OCI-LY3 (cell line): Measurements from ENCODE around the gene PRR13.
"Not testable (repeated sequence)": the region's sequence is repeated elsewhere in the genome, so short reads cannot be mapped to it uniquely, and the experiment has no call there.

Source experiments
- H2AFZ ChIP-seq: fragments of 200-600, 300-600 bp; shearing (Covaris generic); 2 replicates; pipeline ENCODE4 v1.6.0; 2014; ENCODE audit warnings: antibody characterized with exemption, low read depth, low read length
- H3K27ac ChIP-seq: fragments of 200-600, 300-600 bp; sonication (generic); 2 replicates; pipeline ENCODE4 v1.5.1; 2014; ENCODE audit warnings: mild to moderate bottlenecking, low read length, moderate library complexity, mixed read lengths
- H3K27me3 ChIP-seq: fragments of 200-600, 300-600 bp; sonication (generic); 2 replicates; pipeline ENCODE4 v1.6.1; 2014; ENCODE audit warnings: low read depth, low read length, mixed read lengths
- H3K36me3 ChIP-seq: fragments of 200-600, 300-600 bp; sonication (generic); replicated peaks from 2 replicates; pipeline ENCODE3; 2014; ENCODE audit warnings: low read depth, low read length, mixed read lengths
- H3K4me1 ChIP-seq: fragments of 300-600, 200-600 bp; sonication (generic); 2 replicates; pipeline ENCODE4 v1.6.1; 2014; ENCODE audit warnings: low read length, mixed read lengths
- H3K4me2 ChIP-seq: fragments of 200-600, 300-600 bp; sonication (generic); 2 replicates; pipeline ENCODE4 v1.6.1; 2014; ENCODE audit warnings: low read length, mixed read lengths
- H3K4me3 ChIP-seq: fragments of 300-600, 200-600 bp; sonication (generic); 2 replicates; pipeline ENCODE4 v1.5.1; 2014; ENCODE audit warnings: antibody characterized with exemption, mild to moderate bottlenecking, low read length, moderate library complexity
- H3K79me2 ChIP-seq: fragments of 300-600, 200-600 bp; shearing (Covaris generic); 2 replicates; pipeline ENCODE4 v1.6.1; 2014; ENCODE audit warnings: mild to moderate bottlenecking, low read length, mixed read lengths
- H3K9ac ChIP-seq: fragments of 300-600, 200-600 bp; shearing (Covaris generic); 2 replicates; pipeline ENCODE4 v1.6.0; 2014; ENCODE audit warnings: mild to moderate bottlenecking, low read length, moderate library complexity
- H3K9me3 ChIP-seq: fragments of 200-600, 300-600 bp; shearing (Covaris generic); 2 replicates; pipeline ENCODE4 v1.6.1; 2014; ENCODE audit warnings: low read length, mixed read lengths; ENCODE audit not compliant: insufficient read depth
- H4K20me1 ChIP-seq: fragments of 200-600, 300-600 bp; sonication (generic); 2 replicates; pipeline ENCODE4 v1.6.1; 2016; ENCODE audit warnings: low read length, mixed read lengths; ENCODE audit not compliant: insufficient read depth
- EZH2phosphoT487 ChIP-seq: fragments of 200-600 bp; shearing (Covaris generic); IDR thresholded peaks from 2 replicates; pipeline ENCODE4 v1.6.1; 2018; ENCODE audit warnings: antibody characterized with exemption, mixed run types, low read depth
- TF ChIP-seq, protein P1 (sequence below): fragments of 200-600, 300-600 bp; sonication (generic); IDR thresholded peaks from 2 replicates; pipeline ENCODE4 v1.5.1; 2014; ENCODE audit warnings: antibody characterized with exemption, low read length, low read depth

The PRR13 gene

DNA sequence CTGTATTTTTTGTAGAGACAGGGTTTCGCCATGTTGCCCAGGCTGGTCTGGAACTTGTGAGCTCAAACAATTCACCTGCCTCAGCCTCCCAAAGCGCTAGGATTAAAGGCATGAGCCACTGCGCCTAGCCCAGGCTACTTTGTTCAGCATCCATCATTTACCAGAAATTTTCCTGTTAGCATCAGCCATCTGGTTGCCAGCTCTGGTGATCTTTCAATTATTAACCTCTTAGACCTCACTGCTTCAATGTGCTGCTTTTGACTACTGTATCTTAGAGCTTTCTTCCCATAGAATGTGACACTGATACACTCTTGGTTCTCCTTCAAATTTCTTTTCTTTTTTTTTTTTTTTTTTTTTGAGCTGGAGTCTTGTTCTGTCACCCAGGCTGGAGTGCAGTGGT lies 23.3 kb upstream of the PRR13 start:
- Histone ChIP-seq H3K9ac (no peak overlapping the region), H3K4me1 (peaks cover 28% of the 10 kb centered on the region), H3K27me3 (peaks cover 9% of the 10 kb centered on the region), H2AFZ (no peak overlapping the region), H4K20me1 (no peaks in the 10 kb centered on the region), H3K79me2 (no peaks in the 10 kb centered on the region), H3K27ac (no peak overlapping the region), H3K36me3 (no peaks in the 10 kb centered on the region), H3K9me3 (no peaks in the 10 kb centered on the region), H3K4me3 (no peak overlapping the region), H3K4me2 (0 out of 2 replicates have a peak overlapping the region, but pooled peaks have one; percentile 18)
- TF ChIP-seq EZH2phosphoT487: no peak
- TF ChIP-seq, protein P1, sequence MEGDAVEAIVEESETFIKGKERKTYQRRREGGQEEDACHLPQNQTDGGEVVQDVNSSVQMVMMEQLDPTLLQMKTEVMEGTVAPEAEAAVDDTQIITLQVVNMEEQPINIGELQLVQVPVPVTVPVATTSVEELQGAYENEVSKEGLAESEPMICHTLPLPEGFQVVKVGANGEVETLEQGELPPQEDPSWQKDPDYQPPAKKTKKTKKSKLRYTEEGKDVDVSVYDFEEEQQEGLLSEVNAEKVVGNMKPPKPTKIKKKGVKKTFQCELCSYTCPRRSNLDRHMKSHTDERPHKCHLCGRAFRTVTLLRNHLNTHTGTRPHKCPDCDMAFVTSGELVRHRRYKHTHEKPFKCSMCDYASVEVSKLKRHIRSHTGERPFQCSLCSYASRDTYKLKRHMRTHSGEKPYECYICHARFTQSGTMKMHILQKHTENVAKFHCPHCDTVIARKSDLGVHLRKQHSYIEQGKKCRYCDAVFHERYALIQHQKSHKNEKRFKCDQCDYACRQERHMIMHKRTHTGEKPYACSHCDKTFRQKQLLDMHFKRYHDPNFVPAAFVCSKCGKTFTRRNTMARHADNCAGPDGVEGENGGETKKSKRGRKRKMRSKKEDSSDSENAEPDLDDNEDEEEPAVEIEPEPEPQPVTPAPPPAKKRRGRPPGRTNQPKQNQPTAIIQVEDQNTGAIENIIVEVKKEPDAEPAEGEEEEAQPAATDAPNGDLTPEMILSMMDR: no peak

DNA sequence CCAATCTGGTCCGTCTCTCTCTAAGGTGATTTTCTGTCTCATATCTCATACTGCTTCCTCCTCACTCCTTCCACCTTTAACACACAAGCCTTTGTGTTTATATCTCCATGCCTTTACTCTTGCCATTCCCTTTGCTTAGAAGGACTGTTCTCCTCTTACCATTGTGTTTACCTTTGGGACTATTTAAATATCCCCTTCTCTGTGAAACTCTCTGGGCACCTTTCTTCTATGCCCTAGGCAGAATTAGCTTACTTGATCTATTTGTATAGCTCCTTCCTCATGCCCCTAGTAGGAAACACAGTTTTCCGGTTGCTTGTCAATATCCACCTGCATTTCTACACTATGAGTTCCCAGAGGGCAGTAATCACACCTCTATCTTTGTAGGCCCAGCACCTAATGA lies 21.8 kb upstream of the PRR13 start:
- Histone ChIP-seq H2AFZ (no peak overlapping the region), H3K36me3 (no peaks in the 10 kb centered on the region), H3K4me1 (peaks cover 28% of the 10 kb centered on the region), H3K9me3 (no peaks in the 10 kb centered on the region), H3K4me2 (no peak overlapping the region), H3K27ac (no peak overlapping the region), H3K4me3 (no peak overlapping the region), H3K9ac (no peak overlapping the region), H3K27me3 (peaks cover 9% of the 10 kb centered on the region), H3K79me2 (no peaks in the 10 kb centered on the region), H4K20me1 (no peaks in the 10 kb centered on the region)
- TF ChIP-seq EZH2phosphoT487: no peak
- TF ChIP-seq, protein P1: no peak

DNA sequence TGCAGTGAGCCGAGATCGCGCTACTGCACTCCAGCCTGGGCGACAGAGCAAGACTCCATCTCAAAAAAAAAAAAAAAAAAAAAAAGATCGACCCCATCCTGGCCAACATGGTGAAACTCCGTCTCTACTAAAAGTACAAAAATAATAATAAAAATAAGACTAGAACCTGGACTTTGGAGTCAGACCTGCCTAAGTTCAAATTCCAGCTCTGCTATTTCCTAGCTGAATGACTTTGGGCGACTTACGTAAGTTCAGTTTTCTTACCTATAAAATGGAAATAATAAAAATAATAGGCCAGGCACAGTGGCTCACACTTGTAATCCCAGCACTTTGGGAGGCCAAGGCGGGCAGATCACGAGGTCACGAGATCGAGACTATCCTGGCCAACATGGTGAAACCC lies 19.3 kb upstream of the PRR13 start:
- not testable (repeated sequence) for H2AFZ ChIP-seq, H3K4me2 ChIP-seq, H3K9me3 ChIP-seq, H3K36me3 ChIP-seq, H4K20me1 ChIP-seq, H3K27ac ChIP-seq, H3K79me2 ChIP-seq, H3K9ac ChIP-seq, H3K4me3 ChIP-seq, H3K27me3 ChIP-seq
- H3K4me1 ChIP-seq: peaks cover 21% of the 10 kb centered on the region

DNA sequence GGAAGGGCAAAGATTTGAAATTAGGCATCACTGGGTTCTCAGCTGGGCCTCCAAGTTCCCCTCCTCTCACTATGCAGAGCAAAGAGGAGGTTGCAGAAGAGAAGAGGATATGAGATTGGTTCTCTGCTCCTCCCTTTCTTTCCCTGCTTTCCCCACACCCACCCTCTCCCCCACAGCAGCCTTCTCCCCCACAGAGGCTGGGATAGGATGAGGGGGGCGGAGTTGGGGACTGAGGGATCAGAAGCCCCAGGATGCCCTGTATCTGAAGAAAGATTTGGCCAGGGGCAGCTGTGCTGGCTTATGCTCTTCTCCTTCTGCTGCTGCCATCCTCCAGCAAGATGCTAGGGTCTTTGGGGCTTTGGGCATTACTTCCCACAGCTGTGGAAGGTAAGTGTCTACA lies 17.9 kb upstream of the PRR13 start, which contains the start of gene AMHR2:
Gene AMHR2 (plus strand): TSS at position 259 of the 400 bp plus-strand sequence. CDS start 80 bp downstream, at position 339.
- Histone ChIP-seq H2AFZ (no peak within 1 kb of the TSS), H3K4me2 (no peak within 1 kb of the TSS), H3K36me3 (no peaks in the 10 kb centered on the region), H4K20me1 (no peaks in the 10 kb centered on the region), H3K27me3 (peaks cover 9% of the 10 kb centered on the region), H3K4me1 (peaks cover 8% of the 10 kb centered on the region), H3K4me3 (no peak within 1 kb of the TSS), H3K9me3 (no peaks in the 10 kb centered on the region), H3K9ac (no peak within 1 kb of the TSS), H3K79me2 (no peaks in the 10 kb centered on the region), H3K27ac (no peak within 1 kb of the TSS)
- TF ChIP-seq, protein P1: no peak
- TF ChIP-seq EZH2phosphoT487: no peak
